DOHH2 (cell line): Measurements from ENCODE around the gene ZNF879.

Source experiments
- CTCF ChIP-seq: fragments of 200-600 bp; sonication (generic); IDR thresholded peaks from one replicate; pipeline ENCODE4 v1.5.1; 2014; ENCODE audit warnings: antibody characterized with exemption, mild to moderate bottlenecking, low read depth, low read length; ENCODE audit not compliant: poor library complexity, severe bottlenecking
- EZH2phosphoT487 ChIP-seq: fragments of 200-600 bp; sonication (generic); IDR thresholded peaks from 2 replicates; pipeline ENCODE4 v1.6.1; 2017; ENCODE audit warnings: borderline replicate concordance, mild to moderate bottlenecking, antibody characterized with exemption, low read length, moderate library complexity, mixed read lengths

GRCh38 chr5:179044765-179045164, 21.2 kb downstream of the ZNF879 start:
- TF ChIP-seq CTCF (no peak), EZH2phosphoT487 (no peak)
